SK-N-SH (cell line): ENCODE data around the gene ASIC4. TPM values are rescaled to one million over a fixed set of nuclear protein-coding genes. Genes with fewer than 3 reads are reported as not detected.

Source experiments
- CTCF ChIA-PET: fragments of 300-600, 350-600 bp; formaldehyde crosslinking; extraction: SDS; loops from one replicate; lab custom pipeline; 2021; lab: Yijun Ruan, JAX
- POLR2A ChIA-PET: fragments of 350-600 bp; sonication (Branson Sonifier 250); formaldehyde crosslinking; extraction: SDS; loops from one replicate; lab custom pipeline; 2020; ENCODE audit warnings: antibody characterized with exemption, inconsistent platforms; lab: Yijun Ruan, JAX
- DNase-seq: peaks from one replicate; pipeline ENCODE4 v3.0.0; 2012
- H2AFZ ChIP-seq: fragments of 200-600 bp; sonication (generic); 2 replicates; pipeline ENCODE4 v1.8.1; 2016; ENCODE audit warnings: antibody characterized with exemption, mild to moderate bottlenecking, low read depth
- H3F3A ChIP-seq: fragments of 200-600 bp; sonication (generic); replicated peaks from 2 replicates; pipeline ENCODE3; 2016; ENCODE audit warnings: antibody characterized with exemption, mild to moderate bottlenecking; ENCODE audit not compliant: insufficient read depth
- H3K27ac ChIP-seq, 2 experiments: fragments of 200-500 bp in 1 of 2; fragments of 200-600 bp in 1 of 2; sonication (Bioruptor generic) in 1 of 2; sonication (generic), shearing (Covaris generic) in 1 of 2; 2 replicates each; pipeline versions ENCODE4 v1.5.1 to v1.6.1; 2014 to 2016; ENCODE audit warnings: low read depth in 2 of 2, inconsistent platforms in 1 of 2, low read length in 1 of 2, mild to moderate bottlenecking in 1 of 2, mixed read lengths in 1 of 2
- H3K27me3 ChIP-seq: fragments of 200-600 bp; sonication (generic), shearing (Covaris generic); 2 replicates; pipeline ENCODE4 v1.6.1; 2016; ENCODE audit warnings: mixed run types; ENCODE audit not compliant: insufficient read depth
- H3K36me3 ChIP-seq, 2 experiments: fragments of 200-500 bp in 1 of 2; fragments of 200-600 bp in 1 of 2; sonication (Bioruptor generic) in 1 of 2; sonication (generic) in 1 of 2; replicated peaks in 1 of 2; 2 replicates each; pipeline versions ENCODE3 to v1.5.1; 2014 to 2016; ENCODE audit warnings: low read length in 1 of 2, mild to moderate bottlenecking in 1 of 2; ENCODE audit not compliant: insufficient read depth in 2 of 2, control insufficient read depth in 1 of 2
- H3K4me1 ChIP-seq, 2 experiments: fragments of 200-500 bp in 1 of 2; fragments of 200-600 bp in 1 of 2; sonication (Bioruptor generic) in 1 of 2; sonication (generic), shearing (Covaris generic) in 1 of 2; 2 replicates each; pipeline versions ENCODE4 v1.5.1 to v1.6.1; 2014 to 2016; ENCODE audit warnings: low read depth in 1 of 2, low read length in 1 of 2, mixed run types in 1 of 2; ENCODE audit not compliant: insufficient read depth in 2 of 2, control insufficient read depth in 1 of 2
- H3K4me2 ChIP-seq: fragments of 200-600 bp; sonication (generic), shearing (Covaris generic); 2 replicates; pipeline ENCODE4 v1.6.1; 2017; ENCODE audit warnings: mixed run types
- H3K4me3 ChIP-seq, 2 experiments: fragments of 200-500 bp in 1 of 2; fragments of 200-600 bp in 1 of 2; sonication (Bioruptor generic) in 1 of 2; sonication (generic), shearing (Covaris generic) in 1 of 2; 2 replicates each; pipeline versions ENCODE4 v1.5.1 to v1.8.1; 2014 to 2016; ENCODE audit warnings: low read depth in 2 of 2, inconsistent platforms in 1 of 2, low read length in 1 of 2, mild to moderate bottlenecking in 1 of 2, mixed read lengths in 1 of 2, moderate library complexity in 1 of 2
- H3K79me2 ChIP-seq: fragments of 200-600 bp; sonication (generic); 2 replicates; pipeline ENCODE4 v1.8.1; 2017; ENCODE audit warnings: mild to moderate bottlenecking; ENCODE audit not compliant: insufficient read depth
- H3K9ac ChIP-seq: fragments of 200-600 bp; sonication (generic); 2 replicates; pipeline ENCODE4 v1.6.1; 2017; ENCODE audit warnings: mixed run types
- H3K9me2 ChIP-seq: fragments of 200-600 bp; sonication (generic); 2 replicates; pipeline ENCODE4 v1.6.1; 2017; ENCODE audit warnings: mixed run types
- H3K9me3 ChIP-seq: fragments of 200-600 bp; sonication (generic); 2 replicates; pipeline ENCODE4 v1.6.1; 2017; ENCODE audit warnings: mixed run types, mild to moderate bottlenecking, moderate library complexity
- H4K20me1 ChIP-seq: fragments of 200-600 bp; sonication (generic); 2 replicates; pipeline ENCODE4 v1.6.1; 2017; ENCODE audit warnings: mild to moderate bottlenecking, mixed run types; ENCODE audit not compliant: insufficient read depth
- CHD2 ChIP-seq: fragments of 150-350 bp; IDR thresholded peaks from 2 replicates; pipeline ENCODE4 v1.6.1; 2018; ENCODE audit warnings: low read length; ENCODE audit not compliant: partially characterized antibody
- EZH2phosphoT487 ChIP-seq: fragments of 200-600 bp; sonication (generic); IDR thresholded peaks from 2 replicates; pipeline ENCODE4 v1.6.1; 2017; ENCODE audit warnings: low read depth, mixed run types, mild to moderate bottlenecking, antibody characterized with exemption, moderate library complexity, borderline replicate concordance
- FOSL2 ChIP-seq: IDR thresholded peaks from 2 replicates; pipeline ENCODE4 v1.4.0; 2012; ENCODE audit warnings: low read depth, mild to moderate bottlenecking, moderate library complexity, borderline replicate concordance
- FOXJ3 ChIP-seq: sonication (generic); formaldehyde crosslinking; IDR thresholded peaks from 2 replicates; pipeline ENCODE4 v1.5.1; 2020; ENCODE audit warnings: mild to moderate bottlenecking, missing genetic modification reagents
- FOXM1 ChIP-seq: IDR thresholded peaks from 2 replicates; pipeline ENCODE4 v1.4.0; 2012; ENCODE audit warnings: low read depth, mild to moderate bottlenecking
- GABPA ChIP-seq: IDR thresholded peaks from 2 replicates; pipeline ENCODE4 v1.4.0; 2012; ENCODE audit warnings: low read depth, mild to moderate bottlenecking
- JUND ChIP-seq: IDR thresholded peaks from 2 replicates; pipeline ENCODE4 v1.4.0; 2012
- NFIC ChIP-seq: IDR thresholded peaks from 2 replicates; pipeline ENCODE4 v1.4.0; 2012; ENCODE audit warnings: borderline replicate concordance
- NRF1 ChIP-seq: IDR thresholded peaks from 2 replicates; pipeline ENCODE4 v1.6.1; 2012; ENCODE audit warnings: low read depth, mild to moderate bottlenecking, low read length
- RAD21 ChIP-seq: IDR thresholded peaks from 2 replicates; pipeline ENCODE4 v1.6.1; 2012; ENCODE audit warnings: mild to moderate bottlenecking, low read length
- RCOR1 ChIP-seq: fragments of 150-350 bp; IDR thresholded peaks from 2 replicates; pipeline ENCODE4 v1.6.1; 2017; ENCODE audit warnings: antibody characterized with exemption, low read length
- RFX5 ChIP-seq: IDR thresholded peaks from 2 replicates; pipeline ENCODE4 v1.6.1; 2012; ENCODE audit warnings: mild to moderate bottlenecking, improper control_type of control experiment, low read length
- SIN3A ChIP-seq: IDR thresholded peaks from 2 replicates; pipeline ENCODE4 v1.6.1; 2012; ENCODE audit warnings: low read depth, mild to moderate bottlenecking, low read length, moderate library complexity, borderline replicate concordance
- TCF12 ChIP-seq: IDR thresholded peaks from 2 replicates; pipeline ENCODE4 v1.4.0; 2012
- TEAD4 ChIP-seq: IDR thresholded peaks from 2 replicates; pipeline ENCODE4 v1.4.0; 2012; ENCODE audit warnings: mild to moderate bottlenecking, borderline replicate concordance; ENCODE audit not compliant: insufficient read depth
- whole genome bisulfite sequencing: methylation state at CpG from one replicate; pipeline ENCODE4 v1.1.6; 2017; ENCODE audit warnings: low lambda C conversion rate; 5-methylcytosine and 5-hydroxymethylcytosine counted together
- polyA plus RNA-seq, 3 experiments: library from polyadenylated mRNA; depleted of rRNA; stranded (reverse); fragments of >200 nt; gene quantifications; 2 replicates each; pipeline ENCODE4 v1.2.3, GENCODE V29; 2012
- TF ChIP-seq, protein P1 (sequence below): IDR thresholded peaks from 2 replicates; pipeline ENCODE4; 2012
- TF ChIP-seq, protein P2 (sequence below): IDR thresholded peaks from 2 replicates; pipeline ENCODE4 v1.4.0; 2012; ENCODE audit warnings: low read depth, borderline replicate concordance
- TF ChIP-seq, protein P3 (sequence below): IDR thresholded peaks from 2 replicates; pipeline ENCODE4 v1.4.0; 2012; ENCODE audit warnings: low read depth
- TF ChIP-seq, protein P4 (sequence below): fragments of 150-350 bp; IDR thresholded peaks from 2 replicates; pipeline ENCODE4 v1.6.1; 2017; ENCODE audit warnings: antibody characterized with exemption, low read length, low read depth, borderline replicate concordance

The ASIC4 gene
- polyA plus RNA-seq, 1 of the 3 experiments (the other 2 are of a cell fraction) = 0.05 TPM

DNA sequence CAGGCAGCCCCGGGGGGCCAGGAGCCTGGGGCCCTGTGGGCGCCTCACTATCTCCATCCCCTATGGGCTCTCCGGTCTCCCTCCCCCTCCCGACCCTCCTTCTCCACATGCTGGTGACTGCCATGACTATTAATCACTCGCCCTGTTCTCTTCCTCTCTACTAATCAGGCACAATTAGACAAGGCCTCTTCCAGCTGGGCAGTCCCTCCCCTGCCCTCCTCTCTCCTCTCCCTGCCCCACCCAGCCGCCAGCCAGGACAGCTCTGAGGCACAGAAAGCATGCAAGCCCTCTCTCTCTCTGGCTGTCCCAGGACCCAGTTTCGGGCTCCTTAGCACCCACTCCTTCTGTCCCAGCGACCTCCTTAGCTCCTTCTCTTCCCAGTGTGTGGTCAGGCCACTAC is 5.8 kb downstream of the ASIC4 start:
- WGBS = 69% methylated on average over 8 of the region's 8 CpGs
- H3K9ac ChIP-seq = no peak overlapping the region
- H2AFZ ChIP-seq = no peak overlapping the region
- no peaks in the 10 kb centered on the region for H3F3A ChIP-seq
- TF ChIP-seq RCOR1 = no peak
- no peak for TF ChIP-seq EZH2phosphoT487
- TF ChIP-seq CHD2 = peak; percentile 9
- no peak for TF ChIP-seq JUND
- no peak for TF ChIP-seq GABPA
- no peak for TF ChIP-seq RFX5
- no peak for TF ChIP-seq TCF12
- TF ChIP-seq, protein P1, sequence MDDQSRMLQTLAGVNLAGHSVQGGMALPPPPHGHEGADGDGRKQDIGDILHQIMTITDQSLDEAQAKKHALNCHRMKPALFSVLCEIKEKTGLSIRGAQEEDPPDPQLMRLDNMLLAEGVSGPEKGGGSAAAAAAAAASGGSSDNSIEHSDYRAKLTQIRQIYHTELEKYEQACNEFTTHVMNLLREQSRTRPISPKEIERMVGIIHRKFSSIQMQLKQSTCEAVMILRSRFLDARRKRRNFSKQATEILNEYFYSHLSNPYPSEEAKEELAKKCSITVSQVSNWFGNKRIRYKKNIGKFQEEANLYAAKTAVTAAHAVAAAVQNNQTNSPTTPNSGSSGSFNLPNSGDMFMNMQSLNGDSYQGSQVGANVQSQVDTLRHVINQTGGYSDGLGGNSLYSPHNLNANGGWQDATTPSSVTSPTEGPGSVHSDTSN = no peak
- peaks cover 11% of the 10 kb centered on the region; the same call in 1 of the 2 replicates for H3K27me3 ChIP-seq
- H4K20me1 ChIP-seq = no peaks in the 10 kb centered on the region
- H3K4me1 ChIP-seq = peaks cover 12 to 77% of the 10 kb centered on the region in 2 experiments; a peak in 1 of 4 replicates
- no peak for DNase-seq
- H3K4me2 ChIP-seq = no peak overlapping the region
- CTCF ChIA-PET = interaction anchor here (0.8 to 62.1 kb wide), 9 partner anchors 5 to 168 kb away, joined by 3 to 2824 read pairs (median 9); partner anchors contain the start of genes ASIC4, CHPF, GMPPA and TMEM198
- H3K4me3 ChIP-seq = no peak overlapping the region
- POLR2A ChIA-PET = interaction anchor here (0.6 to 3.6 kb wide), 11 partner anchors 9 to 586 kb away, joined by 3 to 36 read pairs (median 4); partner anchors contain the start of gene GMPPA
- peak overlapping the region in 1 of 2 experiments; percentile 90; a peak in 2 of 4 replicates for H3K27ac ChIP-seq
- no peaks in the 10 kb centered on the region for H3K36me3 ChIP-seq
- no peaks in the 10 kb centered on the region for H3K9me2 ChIP-seq
- no peaks in the 10 kb centered on the region for H3K79me2 ChIP-seq
- no peaks in the 10 kb centered on the region for H3K9me3 ChIP-seq

DNA sequence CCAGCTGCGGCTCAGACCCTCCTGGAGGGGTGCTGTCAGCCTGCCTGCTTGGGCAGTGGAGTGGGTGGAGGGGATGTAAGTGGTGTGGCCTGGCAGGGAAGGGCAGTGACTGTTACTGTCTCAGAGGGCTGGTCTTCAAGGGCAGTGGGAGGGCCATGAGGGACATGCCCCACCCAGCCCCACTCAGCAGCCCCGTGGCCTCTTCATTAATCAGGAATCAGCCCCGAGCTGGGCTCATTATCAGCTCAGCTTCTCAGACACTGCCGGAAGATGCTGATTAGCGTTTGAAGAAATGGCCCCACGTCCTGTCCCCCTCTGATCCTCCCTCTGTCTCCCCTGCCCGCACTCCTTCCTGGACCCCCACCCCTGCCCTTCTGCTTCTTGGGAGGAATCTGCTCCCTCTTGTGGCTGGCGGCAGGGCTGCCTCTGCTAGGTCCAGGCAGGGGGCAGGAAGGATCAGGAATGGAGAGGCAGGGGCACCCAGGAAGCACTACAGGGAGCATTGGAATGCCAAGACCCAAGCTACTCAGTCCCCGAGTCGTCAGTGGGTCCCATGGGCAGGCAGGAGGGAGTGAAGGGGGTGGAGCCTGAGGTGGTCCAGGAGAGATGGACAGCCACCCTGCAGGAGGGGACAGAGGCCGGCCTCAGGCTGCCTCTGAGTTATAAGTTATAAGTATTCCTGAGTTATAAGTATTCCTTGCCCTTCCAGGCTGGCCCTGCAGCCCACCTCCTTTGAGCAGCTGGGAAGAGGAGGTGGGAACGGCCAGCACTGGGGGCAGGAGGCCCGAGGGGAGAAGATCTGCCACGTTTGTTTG is 7.0 kb downstream of the ASIC4 start:
- Histone ChIP-seq H3K27me3 (0 out of 2 replicates have a peak, but pooled peaks cover 7% of the 10 kb centered on the region), H3K9ac (no peak overlapping the region), H3K36me3 (no peaks in the 10 kb centered on the region), H3K4me3 (peak overlapping the region; percentile 28 to 45), H2AFZ (peak overlapping the region; percentile 67; the same call in 1 of the 2 replicates), H3K9me3 (no peaks in the 10 kb centered on the region), H3K9me2 (no peaks in the 10 kb centered on the region), H3K79me2 (no peaks in the 10 kb centered on the region), H3K27ac (peak overlapping the region in 1 of 2 experiments; percentile 90; a peak in 2 of 4 replicates), H3K4me2 (peak overlapping the region; percentile 39; the same call in 1 of the 2 replicates), H3K4me1 (peaks cover 12 to 76% of the 10 kb centered on the region in 2 experiments; a peak in 1 of 4 replicates), H3F3A (no peaks in the 10 kb centered on the region), H4K20me1 (no peaks in the 10 kb centered on the region)
- ChIA-PET POLR2A (interaction anchor here (1.0 to 3.6 kb wide), 8 partner anchors 8 to 61 kb away, joined by 3 to 36 read pairs (median 6); a partner anchor contains a TSS), CTCF (interaction anchor here (0.6 to 62.1 kb wide), 13 partner anchors 6 to 170 kb away, joined by 3 to 2824 read pairs (median 5); partner anchors contain the start of genes ASIC4, CHPF, GMPPA and TMEM198)
- WGBS = 16% methylated on average over 10 of the region's 14 CpGs
- peak; percentile 91 for DNase-seq
- TF ChIP-seq FOXM1 (no peak), SIN3A (no peak), TCF12 (no peak), TEAD4 (no peak), NFIC (no peak), FOXJ3 (no peak; the same call in 1 of the 2 replicates), JUND (no peak), GABPA (no peak), NRF1 (peak; percentile 9; the same call in 1 of the 2 replicates), RAD21 (peak; percentile 66), FOSL2 (no peak)
- TF ChIP-seq, protein P2, sequence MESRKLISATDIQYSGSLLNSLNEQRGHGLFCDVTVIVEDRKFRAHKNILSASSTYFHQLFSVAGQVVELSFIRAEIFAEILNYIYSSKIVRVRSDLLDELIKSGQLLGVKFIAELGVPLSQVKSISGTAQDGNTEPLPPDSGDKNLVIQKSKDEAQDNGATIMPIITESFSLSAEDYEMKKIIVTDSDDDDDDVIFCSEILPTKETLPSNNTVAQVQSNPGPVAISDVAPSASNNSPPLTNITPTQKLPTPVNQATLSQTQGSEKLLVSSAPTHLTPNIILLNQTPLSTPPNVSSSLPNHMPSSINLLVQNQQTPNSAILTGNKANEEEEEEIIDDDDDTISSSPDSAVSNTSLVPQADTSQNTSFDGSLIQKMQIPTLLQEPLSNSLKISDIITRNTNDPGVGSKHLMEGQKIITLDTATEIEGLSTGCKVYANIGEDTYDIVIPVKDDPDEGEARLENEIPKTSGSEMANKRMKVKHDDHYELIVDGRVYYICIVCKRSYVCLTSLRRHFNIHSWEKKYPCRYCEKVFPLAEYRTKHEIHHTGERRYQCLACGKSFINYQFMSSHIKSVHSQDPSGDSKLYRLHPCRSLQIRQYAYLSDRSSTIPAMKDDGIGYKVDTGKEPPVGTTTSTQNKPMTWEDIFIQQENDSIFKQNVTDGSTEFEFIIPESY = no peak
- TF ChIP-seq, protein P1 = no peak
- TF ChIP-seq, protein P3, sequence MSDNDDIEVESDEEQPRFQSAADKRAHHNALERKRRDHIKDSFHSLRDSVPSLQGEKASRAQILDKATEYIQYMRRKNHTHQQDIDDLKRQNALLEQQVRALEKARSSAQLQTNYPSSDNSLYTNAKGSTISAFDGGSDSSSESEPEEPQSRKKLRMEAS = no peak
- TF ChIP-seq, protein P4, sequence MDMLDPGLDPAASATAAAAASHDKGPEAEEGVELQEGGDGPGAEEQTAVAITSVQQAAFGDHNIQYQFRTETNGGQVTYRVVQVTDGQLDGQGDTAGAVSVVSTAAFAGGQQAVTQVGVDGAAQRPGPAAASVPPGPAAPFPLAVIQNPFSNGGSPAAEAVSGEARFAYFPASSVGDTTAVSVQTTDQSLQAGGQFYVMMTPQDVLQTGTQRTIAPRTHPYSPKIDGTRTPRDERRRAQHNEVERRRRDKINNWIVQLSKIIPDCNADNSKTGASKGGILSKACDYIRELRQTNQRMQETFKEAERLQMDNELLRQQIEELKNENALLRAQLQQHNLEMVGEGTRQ = no peak
